GM19328 (cell line): Measurements from ENCODE around the gene GDF2.

ENCODE experiments used
- ATAC-seq: cut with Tn5 transposase; IDR thresholded peaks from one replicate; pipeline ENCODE4 v1.9.1; 2021; ENCODE audit warnings: mild to moderate bottlenecking, moderate library complexity; ENCODE audit not compliant: unreplicated experiment

The GDF2 gene

DNA sequence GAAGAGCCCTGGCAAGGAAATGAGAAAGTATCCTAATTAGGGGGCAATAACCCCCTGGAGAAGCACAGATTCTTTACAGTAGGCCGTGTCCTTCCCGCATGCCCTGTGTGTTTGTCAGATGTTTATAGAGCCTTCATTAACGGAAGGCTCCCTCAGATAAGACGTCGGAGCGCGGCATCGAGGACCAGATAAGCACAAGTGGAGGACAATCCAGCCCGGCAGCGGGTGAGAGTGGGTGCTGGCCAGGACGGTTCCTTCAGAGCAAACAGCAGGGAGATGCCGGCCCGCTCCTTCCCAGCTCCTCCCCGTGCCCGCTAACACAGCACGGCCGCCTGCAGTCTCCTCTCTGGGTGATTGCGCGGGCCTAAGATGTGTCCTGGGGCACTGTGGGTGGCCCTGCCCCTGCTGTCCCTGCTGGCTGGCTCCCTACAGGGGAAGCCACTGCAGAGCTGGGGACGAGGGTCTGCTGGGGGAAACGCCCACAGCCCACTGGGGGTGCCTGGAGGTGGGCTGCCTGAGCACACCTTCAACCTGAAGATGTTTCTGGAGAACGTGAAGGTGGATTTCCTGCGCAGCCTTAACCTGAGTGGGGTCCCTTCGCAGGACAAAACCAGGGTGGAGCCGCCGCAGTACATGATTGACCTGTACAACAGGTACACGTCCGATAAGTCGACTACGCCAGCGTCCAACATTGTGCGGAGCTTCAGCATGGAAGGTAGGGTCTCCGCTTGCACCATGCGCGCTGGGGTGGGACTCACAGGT, at the start of gene GDF2:
Gene GDF2 (plus strand): TSS at position 155 of the 762 bp plus-strand sequence. CDS start 215 bp downstream, at position 370.
- ATAC-seq, result no peak

DNA sequence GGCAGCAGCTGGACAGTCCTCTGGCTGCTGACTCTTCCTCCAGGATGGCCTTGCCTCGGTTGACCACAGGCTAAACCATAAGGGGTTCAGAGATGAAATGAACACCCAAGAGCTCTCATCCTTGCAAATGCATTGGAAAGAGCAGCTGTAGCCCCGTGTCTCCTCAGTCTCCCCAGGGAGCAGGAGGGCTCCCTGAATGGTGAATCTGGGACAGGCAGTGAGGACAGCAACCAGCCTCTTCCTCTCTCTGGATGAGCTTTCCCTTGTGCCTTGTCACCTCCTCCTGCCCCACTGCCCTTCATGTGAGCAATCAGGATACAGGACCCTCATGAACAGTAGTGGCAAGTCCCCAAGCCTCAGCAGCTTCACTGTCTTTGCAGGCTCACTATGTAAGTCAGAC, 46.2 kb upstream of the GDF2 start:
- no peak for ATAC-seq

DNA sequence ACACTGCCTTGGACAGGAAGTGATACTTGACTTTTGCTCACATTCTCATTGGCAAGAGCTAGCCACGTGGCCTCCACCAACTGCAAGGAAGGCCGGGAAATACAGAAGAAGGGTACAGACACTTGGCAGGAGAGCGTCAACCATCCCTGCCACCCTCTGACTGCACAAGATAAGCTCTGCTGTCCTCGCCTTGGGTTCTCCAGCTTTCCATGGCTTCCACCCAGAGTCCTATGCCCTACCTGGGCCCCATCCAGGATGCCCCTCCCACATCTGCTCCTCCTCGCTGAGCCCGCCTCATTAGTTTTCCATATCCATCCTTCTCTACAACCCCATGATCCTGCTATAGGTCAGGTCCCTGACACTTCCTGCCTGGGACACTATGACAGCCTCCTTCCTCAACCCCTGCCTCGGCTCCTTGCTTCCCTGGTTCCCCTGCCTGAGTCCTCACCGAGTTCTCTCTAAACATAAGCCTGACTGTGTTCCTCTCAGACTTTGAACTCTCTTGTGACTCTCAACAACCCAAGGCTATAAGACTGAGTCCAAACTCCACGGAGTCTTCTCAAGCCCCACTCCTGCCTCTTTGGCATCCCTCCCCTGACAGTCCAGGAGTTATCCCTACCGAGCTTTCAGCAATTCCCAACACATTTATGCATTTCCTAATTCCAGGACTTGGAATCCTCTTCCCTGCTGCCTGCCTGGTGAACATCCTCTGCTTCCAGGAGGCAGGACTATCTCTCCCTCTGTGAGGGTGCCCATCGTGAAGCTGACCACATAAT, 45.5 kb upstream of the GDF2 start:
- no peak for ATAC-seq

DNA sequence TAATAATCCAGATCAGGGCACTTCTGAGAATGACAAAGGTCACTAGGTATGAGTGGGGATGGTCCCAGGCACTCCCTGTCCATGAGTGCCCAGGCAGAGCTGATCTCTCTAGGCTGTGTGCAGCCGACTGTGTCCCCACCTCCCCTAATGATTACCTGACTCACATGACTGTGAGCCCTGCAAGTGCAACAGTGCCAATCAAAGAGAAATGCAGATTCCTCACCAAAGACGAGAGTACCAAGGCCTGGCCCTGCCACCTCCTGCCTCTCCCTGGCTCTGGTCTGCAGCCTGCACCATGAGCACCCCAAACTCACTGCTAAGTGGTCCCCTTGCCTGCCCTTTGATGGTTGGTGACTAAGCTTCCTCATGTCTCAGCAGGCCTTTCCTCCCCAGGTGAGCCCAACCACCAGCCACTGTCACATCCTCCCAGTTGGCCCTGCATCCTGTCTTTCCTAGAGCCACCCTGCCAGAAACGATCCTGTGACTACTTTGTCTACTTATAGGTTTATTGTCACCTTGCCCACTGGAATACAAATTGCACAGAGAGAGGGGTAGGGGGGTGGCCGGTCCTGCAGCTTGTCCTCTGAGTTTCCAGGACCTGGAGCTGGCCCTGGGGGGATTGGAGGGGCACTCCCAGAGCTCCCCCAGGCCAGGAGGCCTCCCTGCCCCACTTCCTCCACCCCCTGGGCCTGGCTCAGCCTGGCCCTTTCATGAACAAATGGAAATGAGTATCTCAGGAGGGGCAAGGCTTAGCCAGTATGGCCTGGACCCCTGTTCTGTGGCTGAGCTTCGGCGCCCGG, 44.7 kb upstream of the GDF2 start:
- no peak for ATAC-seq

DNA sequence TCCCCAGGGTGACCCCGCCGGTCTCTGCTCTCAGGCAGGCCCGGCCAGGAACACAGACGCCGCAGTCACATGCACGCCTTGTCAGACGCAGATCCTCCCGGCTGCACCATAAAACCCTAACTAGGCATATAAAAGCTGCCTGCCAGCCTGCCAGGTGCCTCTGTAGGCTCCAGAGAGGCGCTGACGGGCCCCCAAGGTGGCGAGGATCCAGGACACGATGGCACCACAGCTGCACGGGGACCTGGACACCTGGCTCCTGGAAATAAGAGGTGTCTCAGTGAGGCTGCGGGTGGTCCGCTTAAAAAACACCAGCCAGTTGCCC, 44.1 kb upstream of the GDF2 start:
- ATAC-seq, result no peak

DNA sequence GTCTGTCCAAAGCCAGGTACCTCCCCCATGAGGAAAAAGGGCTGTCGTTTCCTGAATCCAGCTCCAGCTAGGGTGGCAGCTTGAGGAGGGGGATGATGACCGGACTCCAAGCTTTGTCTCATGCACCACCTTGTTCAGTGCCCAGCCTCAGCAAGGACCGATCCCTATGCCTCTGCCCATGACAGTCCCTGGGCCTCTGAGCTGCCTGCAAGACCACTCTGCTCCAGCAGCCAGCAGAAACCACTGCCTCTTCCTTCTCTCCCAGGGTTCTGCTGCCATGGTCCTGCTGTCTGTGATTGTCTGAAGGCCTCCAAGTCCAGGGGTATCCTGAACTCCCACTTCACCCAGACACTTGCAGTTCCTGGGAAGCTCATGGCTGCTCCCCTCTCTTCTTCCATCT, 43.5 kb upstream of the GDF2 start:
- ATAC-seq, result no peak

DNA sequence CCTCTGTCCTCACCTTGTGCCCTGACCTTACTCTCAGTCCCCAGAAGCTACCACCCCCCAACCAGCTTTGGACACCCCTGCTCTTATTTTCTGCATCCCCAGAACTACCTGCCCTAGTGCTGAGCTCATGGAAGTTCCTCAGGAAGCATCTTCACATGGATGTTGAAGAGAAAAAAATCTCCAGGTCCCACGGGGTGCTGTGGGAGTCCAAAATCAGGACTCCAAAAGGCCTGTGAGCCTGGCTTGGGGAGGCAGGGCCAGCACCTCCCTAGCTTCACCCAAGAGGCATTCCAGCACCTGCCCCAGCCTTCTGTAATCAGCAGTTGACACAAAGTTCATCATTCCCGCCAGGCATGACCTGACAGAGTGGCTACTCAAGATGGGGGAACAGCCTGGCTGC, 43.0 kb upstream of the GDF2 start:
- ATAC-seq, result no peak

DNA sequence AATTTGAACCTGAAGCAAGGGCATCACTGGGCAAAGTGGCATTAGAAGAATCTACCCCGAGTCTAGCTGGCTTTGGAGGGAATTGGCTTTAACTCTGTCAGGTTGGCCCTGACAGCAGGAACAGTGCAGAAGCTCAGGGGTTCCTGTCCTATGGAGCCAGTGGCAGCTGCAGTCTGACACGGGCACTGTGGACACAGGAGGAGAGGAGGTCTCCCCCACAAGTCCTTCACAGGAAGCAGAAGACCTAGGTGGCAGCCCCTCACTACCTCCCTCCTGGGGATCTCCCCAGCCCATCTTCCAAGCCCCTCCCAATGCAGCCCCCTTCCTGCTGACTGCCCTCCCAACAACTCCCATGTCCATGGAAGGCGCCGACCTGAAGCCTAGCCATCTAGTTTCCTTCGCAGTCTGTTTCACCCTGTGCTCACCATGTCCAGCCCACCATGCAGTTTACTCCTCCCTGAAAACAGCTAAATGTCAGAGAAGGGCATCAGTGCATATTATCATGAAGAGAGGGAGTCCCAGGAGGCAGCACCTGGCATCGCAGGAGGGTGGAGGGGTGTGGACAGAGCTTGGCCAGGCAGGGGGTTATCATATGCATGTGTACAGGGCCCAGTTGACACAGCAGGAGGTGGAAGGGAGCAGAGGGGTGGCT, 40.1 kb upstream of the GDF2 start:
- ATAC-seq, result no peak

DNA sequence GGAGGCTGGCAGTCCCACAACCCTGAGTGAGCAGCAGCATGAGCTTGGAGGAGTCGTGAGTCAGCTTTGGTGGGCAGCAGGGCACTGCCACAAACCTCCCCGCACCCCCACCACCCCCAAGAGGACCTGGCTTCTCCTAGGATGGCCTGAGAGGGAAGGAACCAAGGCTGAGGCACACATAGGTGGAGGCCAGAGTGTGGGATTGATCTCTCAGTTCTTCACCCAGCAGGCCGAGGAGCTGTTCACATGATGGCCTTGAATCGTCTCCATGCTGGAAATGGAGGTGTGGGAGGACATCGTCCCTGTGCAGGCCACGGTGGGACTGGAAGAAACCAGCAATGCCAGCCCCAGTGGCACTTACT, 39.6 kb upstream of the GDF2 start:
- ATAC-seq, result no peak

DNA sequence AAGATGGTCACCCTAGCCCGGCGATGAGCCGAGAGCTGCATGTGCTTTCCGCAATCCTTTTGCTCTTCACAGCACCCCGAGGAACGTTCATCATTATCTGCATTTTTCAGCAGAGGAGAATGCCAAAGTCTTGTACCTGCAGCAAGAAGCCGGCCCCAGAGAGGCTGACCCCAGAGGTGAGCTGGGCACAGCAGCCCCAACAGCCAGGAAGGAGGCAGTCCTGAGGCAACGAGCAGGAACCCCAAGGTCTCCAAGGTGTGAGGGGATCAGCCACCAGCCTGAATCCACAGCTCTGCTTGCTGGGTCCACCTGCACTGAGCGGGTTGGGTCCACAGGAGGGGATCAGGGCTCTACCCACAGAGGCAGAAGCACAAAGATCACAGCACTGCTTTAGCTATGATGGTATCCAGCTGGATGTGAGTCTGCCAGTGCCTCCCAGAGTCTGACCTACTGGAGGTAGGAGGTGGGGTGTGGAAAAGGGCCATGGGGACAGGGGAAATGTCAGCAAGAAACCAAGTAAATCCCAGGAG, 39.1 kb upstream of the GDF2 start:
- ATAC-seq, result no peak

DNA sequence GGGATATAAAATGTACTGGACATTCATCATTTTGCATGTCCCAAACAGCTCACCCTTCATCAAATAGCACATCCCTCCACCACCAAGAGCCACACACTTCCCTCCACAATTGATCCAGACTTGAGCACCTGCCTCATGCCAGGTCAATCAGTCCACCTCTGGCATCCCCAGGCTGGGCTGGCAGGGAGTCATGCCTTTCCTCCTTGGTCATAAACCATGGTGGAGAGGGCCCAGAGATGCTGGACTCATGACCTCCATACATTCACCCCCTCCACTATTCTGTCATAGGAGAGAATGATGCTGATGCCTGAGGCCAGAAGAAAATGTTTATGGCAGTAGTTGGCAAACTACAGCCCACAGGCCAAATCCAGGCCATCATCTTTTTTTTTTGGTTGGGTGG, 38.4 kb upstream of the GDF2 start:
- no peak for ATAC-seq

DNA sequence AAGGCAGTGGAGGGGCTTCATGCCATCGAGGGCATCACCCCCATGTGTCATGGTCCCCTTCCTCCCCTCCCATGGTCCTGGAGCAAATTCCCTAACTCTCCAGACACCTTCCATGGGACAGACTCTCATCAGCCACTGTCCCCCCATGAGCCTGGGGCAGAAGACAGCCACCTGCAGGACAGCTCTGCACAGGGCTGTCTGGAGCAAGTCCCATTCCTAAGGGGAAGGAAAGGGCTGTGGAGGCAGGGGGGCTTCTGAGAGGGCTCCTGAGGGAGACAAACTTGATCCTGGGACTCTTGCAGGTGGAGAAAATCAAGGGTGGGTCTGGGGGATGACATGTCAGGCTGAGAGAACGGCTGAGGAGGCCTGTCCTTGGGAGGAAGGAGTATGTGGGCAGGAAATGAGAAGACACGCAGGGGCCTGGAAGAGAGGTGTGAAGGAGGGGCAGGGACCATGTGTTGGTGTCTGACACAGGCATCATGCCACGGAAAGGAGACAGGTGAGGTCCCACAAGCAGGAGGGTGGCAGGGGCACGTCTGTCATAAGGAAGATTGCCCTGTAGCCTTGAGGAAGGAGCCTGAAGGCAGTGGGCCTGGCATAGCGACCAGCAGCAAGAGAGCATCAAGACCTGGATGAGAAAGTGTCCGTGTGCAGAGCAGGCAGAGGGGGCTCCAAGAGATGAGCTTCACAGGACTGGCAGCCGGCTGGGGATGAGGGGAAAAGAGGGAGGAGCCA, 36.7 kb upstream of the GDF2 start:
- ATAC-seq, result no peak

DNA sequence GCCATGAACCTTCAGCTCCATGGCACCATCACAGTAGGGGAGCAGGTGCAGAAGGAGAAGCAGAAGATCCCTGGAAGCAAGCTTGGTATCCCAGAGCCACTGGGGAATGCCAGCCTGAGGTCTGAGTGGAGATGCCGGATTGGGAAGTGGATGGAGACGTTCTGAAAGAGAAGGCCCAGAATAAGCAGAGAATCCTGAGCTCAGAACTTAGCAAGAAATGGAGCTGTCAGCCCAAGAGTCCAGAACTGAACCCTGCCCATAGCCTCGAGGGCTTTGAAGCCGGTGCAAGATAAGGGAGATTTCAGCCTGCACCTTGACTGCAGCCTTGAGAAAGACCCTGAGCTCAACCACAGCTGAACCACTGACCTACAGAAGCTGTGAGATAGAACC, 36.1 kb upstream of the GDF2 start:
- no peak for ATAC-seq

DNA sequence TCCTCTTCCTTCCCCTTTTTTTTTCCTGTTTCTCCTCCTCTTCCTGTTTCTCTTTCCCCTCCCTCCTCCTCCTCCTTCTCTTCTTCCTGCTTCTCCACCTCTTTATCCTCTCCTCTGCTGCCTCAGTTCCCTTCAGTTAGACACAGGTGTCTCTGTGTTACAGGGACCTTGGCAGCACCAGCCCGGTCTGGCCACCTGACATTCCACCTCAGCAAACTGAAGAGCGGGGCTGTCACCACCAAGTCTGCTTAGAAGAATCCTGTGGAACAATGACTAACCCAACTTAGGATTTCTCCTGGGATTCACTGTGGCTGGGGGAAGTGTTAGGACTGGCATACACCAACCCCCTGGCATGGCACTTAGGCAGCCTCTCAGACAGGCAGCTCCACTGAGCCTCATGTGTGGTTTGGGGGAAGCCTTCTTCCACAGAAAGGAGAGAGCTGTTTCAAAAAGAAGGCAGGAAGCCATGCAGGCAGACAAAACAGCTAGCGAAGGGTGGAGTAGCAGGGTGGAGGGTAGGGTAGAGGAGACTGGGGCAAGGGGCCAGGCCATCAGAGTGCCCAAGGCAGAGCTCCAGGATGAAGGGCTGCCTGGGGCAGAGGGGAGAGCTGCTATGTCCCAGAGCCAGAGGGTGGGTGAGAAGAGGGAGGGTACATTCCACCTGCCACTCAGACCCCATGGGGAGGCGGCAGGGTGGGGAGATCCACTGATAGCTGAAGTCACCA, 35.5 kb upstream of the GDF2 start:
- ATAC-seq, result no peak

DNA sequence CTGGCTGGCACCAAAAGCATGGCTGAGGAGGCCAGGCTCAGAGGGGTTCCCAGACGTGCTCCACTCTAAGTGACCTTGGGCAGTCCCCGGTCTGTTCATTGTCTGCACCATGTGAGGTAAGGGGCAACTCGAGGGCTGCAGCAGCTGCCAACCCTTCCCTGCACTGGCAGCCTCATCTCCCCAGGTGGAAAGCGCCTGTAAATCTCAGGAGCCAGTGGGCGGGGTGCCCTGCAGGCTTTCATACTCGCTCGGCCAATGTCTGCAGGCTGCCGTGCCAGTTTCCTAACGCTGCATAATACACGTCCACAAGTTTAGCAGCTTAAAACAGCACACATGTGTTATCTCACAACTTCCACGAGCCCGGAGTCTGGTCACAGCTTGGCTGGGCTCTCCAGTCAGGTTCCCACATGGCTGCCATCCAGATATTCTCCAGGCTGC, 34.9 kb upstream of the GDF2 start:
- no peak for ATAC-seq

DNA sequence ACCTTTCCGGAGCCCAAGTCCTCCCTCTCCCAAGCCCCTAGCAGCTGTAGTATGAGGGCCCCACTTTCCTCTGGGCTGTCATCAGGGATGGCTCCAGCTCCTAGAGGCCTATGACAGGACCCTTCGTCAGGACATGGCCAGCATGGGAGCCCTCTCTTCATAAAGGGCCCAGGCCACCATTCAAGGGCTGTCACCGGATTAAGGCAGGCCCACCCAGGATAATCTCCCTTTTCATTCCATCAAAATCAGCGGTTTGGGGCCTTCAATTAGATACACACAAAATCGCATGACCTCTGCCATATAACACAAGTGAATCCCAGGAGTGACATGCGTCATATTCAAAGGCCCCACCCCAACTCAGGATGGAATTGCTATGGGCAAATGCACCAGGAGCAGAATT, 34.4 kb upstream of the GDF2 start:
- ATAC-seq, result no peak

DNA sequence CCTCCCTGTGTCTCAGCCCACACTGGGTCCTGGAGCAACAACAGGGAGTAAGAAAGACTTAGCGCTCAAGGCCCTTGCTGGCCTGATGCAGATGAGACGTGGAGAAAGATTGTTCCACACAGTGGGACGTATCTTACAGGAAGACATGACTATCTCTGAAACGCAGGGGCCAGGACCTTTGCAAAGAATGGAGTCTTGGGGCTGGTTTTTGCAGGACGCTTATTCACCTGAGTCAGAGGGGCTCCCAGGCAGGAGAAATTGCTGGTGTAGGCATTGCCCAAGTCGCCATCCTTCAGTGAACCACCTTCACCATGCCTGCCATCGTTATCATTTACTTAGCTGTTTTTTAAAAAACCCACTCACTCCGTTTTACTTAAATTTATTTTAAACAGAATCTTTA, 34.0 kb upstream of the GDF2 start:
- ATAC-seq, result no peak

DNA sequence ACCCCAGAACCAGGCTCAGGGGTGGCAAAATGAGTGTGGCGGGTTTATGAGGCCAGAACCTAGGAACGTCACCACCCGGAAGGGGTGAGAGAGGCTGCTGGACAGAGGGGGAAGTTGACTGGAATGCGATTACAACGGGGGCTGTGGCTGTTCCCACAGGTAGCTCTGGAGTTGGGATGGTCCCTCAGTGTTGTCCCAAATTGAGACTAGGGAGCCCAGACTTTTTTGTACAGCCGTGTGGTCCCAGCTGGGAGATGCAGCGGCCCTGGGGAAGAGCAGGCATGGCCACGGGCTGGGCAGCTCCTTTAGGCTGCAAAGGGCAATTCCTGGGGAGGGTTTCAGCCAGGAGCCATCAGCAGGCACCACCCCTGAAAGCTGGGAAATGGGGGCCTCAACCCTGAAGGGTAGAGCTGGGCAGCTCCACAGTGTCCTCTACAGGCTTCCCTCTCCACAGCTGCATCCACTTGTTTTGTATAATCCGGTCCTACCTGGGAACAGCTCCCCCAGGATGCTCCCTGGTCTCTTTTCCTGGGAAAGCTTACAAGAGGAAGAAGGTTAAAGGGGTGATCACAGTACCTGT, 33.2 kb upstream of the GDF2 start:
- ATAC-seq, result no peak

DNA sequence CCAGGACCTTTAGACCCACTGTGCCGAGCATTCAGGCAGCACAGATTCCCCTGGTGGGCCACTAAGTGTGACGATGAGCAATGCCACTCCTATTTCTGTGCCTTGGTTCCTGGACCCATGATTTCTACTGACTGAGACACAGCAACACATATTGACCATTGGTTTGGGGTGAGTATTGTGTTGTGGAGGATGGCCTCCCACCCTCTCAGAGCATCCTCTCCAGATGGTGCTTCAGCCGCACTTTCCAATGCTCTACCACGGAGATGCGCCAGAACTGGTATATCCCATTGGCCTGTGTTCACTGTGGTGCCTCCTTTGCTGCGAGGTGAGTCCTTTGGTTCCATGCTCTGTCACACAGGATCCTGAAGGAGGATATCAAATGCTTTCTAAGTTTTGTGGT, 32.3 kb upstream of the GDF2 start:
- no peak for ATAC-seq
